ENCODE data around the gene ANKRD33B. TPM values are rescaled to one million over a fixed set of nuclear protein-coding genes. Genes with fewer than 3 reads are reported as not detected.

The ANKRD33B gene
- total RNA-seq, 1 donor from 2014 or later = 2.2 TPM

- Histone ChIP-seq H3K9me3 (ENCODE audit: low read depth) (no peaks in the 10 kb centered on the region), H2AFZ (replicated peaks) (no peak overlapping the region), H3K36me3 (no peaks in the 10 kb centered on the region), H3K9ac (no peak overlapping the region), H3F3A (ENCODE audit: low read depth) (peaks cover 9% of the 10 kb centered on the region), H3K27ac (no peak overlapping the region), H3K4me1 (peaks cover 10% of the 10 kb centered on the region), H3K27me3 (peaks cover 24% of the 10 kb centered on the region), H3K4me2 (no peak overlapping the region), H3K79me2 (ENCODE audit: low read depth) (no peaks in the 10 kb centered on the region), H3K4me3 (no peak overlapping the region), H4K20me1 (ENCODE audit: low read depth) (no peaks in the 10 kb centered on the region)
- TF ChIP-seq EZH2phosphoT487 (IDR thresholded peaks at IDR 0.05) (no peak), EZH2 (IDR thresholded peaks at IDR 0.05) (no peak), CTCF (IDR thresholded peaks at IDR 0.05) (no peak)
- no peaks in the 10 kb centered on the region for H3K36me3 Mint-ChIP-seq
- no peak for DNase-seq (ENCODE audit: low spot score)
- H3K9me3 Mint-ChIP-seq = no peaks in the 10 kb centered on the region
- peak overlapping the region; percentile 26 for H3K27ac Mint-ChIP-seq
- peaks cover 30% of the 10 kb centered on the region for H3K4me1 Mint-ChIP-seq
- peaks cover 4% of the 10 kb centered on the region for H3K27me3 Mint-ChIP-seq (ENCODE audit: insufficient read depth, low read depth)
- no peak overlapping the region for H3K4me3 Mint-ChIP-seq
These were observed 7.5 kb upstream of the ANKRD33B start for GRCh38 chr5:10556289-10556807.

- H3K27me3 ChIP-seq = peaks cover 32% of the 10 kb centered on the region
- Mint-ChIP-seq H3K36me3 (no peaks in the 10 kb centered on the region), H3K4me1 (peaks cover 25% of the 10 kb centered on the region), H3K4me3 (no peak overlapping the region), H3K27ac (peak overlapping the region; percentile 33), H3K27me3 (ENCODE audit: insufficient read depth, low read depth) (peaks cover 9% of the 10 kb centered on the region), H3K9me3 (no peaks in the 10 kb centered on the region)
- H3K9ac ChIP-seq = no peak overlapping the region
- H3K4me3 ChIP-seq = no peak overlapping the region
- H3K4me2 ChIP-seq = no peak overlapping the region
- H2AFZ ChIP-seq (replicated peaks) = no peak overlapping the region
- TF ChIP-seq EZH2 (IDR thresholded peaks at IDR 0.05) = no peak
- no peak for TF ChIP-seq CTCF (IDR thresholded peaks at IDR 0.05)
- TF ChIP-seq EZH2phosphoT487 (IDR thresholded peaks at IDR 0.05) = no peak
- H3K9me3 ChIP-seq (ENCODE audit: low read depth) = no peaks in the 10 kb centered on the region
- peaks cover 4% of the 10 kb centered on the region for H3K4me1 ChIP-seq
- no peak for DNase-seq (ENCODE audit: low spot score)
- H3K27ac ChIP-seq = no peak overlapping the region
- H3K36me3 ChIP-seq = no peaks in the 10 kb centered on the region
- no peaks in the 10 kb centered on the region for H4K20me1 ChIP-seq (ENCODE audit: low read depth)
- H3K79me2 ChIP-seq (ENCODE audit: low read depth) = no peaks in the 10 kb centered on the region
- H3F3A ChIP-seq (ENCODE audit: low read depth) = peaks cover 6% of the 10 kb centered on the region
These were observed 6.8 kb upstream of the ANKRD33B start for GRCh38 chr5:10556893-10557746.

- H3K4me1 Mint-ChIP-seq = peaks cover 24% of the 10 kb centered on the region
- Histone ChIP-seq H3F3A (ENCODE audit: low read depth) (peaks cover 12% of the 10 kb centered on the region), H4K20me1 (ENCODE audit: low read depth) (no peaks in the 10 kb centered on the region), H3K4me1 (peaks cover 8% of the 10 kb centered on the region), H3K36me3 (no peaks in the 10 kb centered on the region), H3K9me3 (ENCODE audit: low read depth) (no peaks in the 10 kb centered on the region), H3K27ac (no peak overlapping the region), H2AFZ (replicated peaks) (no peak overlapping the region), H3K4me3 (no peak overlapping the region), H3K79me2 (ENCODE audit: low read depth) (no peaks in the 10 kb centered on the region), H3K27me3 (peaks cover 52% of the 10 kb centered on the region), H3K4me2 (no peak overlapping the region), H3K9ac (no peak overlapping the region)
- no peak for DNase-seq (ENCODE audit: low spot score)
- H3K4me3 Mint-ChIP-seq = no peak overlapping the region
- no peak overlapping the region for H3K27ac Mint-ChIP-seq
- no peaks in the 10 kb centered on the region for H3K9me3 Mint-ChIP-seq
- H3K27me3 Mint-ChIP-seq (ENCODE audit: insufficient read depth, low read depth) = peaks cover 12% of the 10 kb centered on the region
- no peaks in the 10 kb centered on the region for H3K36me3 Mint-ChIP-seq
- TF ChIP-seq EZH2phosphoT487 (IDR thresholded peaks at IDR 0.05) = no peak
- TF ChIP-seq CTCF (IDR thresholded peaks at IDR 0.05) = no peak
- no peak for TF ChIP-seq EZH2 (IDR thresholded peaks at IDR 0.05)
These were observed 4.7 kb upstream of the ANKRD33B start for GRCh38 chr5:10559151-10559550.

Data from neural progenitor cell (in vitro differentiated cells).